T1000 (cell line): Measurements from ENCODE around the gene SRSF12.
"Not testable (repeated sequence)": the region's sequence is repeated elsewhere in the genome, so short reads cannot be mapped to it uniquely, and the experiment has no call there.

Source experiments
- DNase-seq: peaks from one replicate; lab custom pipeline; 2025; ENCODE audit warnings: mixed read lengths; lab: John Stamatoyannopoulos, UW

SRSF12 gene

DNA sequence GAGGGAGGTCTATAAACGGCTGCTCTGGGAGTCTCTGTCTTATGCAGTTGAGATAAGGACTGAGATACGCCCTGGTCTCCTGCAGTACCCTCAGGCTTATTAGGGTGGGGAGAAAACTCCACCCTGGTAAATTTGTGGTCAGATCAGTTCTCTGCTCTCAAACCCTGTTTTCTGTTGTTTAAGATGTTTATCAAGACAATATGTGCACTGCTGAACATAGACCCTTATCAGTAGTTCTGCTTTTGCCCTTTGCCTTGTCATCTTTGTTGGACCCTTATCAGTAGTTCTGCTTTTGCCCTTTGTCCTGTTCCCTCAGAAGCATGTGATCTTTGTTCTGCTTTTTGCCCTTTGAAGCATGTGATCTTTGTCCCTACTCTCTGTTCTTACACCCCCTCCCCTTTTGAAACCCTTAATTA lies 10.4 kb upstream of the SRSF12 start:
- not testable (repeated sequence) for DNase-seq

DNA sequence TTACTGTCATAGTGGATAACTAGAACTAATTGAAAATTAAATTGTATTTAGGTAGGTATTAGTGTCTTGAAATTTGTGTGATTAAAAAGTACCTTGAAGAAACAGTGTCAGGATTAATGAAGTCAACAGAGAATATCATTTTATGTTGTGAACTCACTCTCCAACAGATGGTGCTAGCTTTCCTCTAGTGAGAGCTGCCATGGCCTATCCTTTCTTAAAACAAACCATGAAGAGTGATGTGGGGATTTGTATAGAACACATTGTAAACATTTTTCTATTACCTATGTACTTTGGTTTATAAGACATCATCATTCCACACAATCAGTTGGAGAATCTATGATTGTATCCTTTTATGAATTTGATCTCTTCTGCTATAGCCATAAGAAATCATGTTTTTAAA lies 4.8 kb upstream of the SRSF12 start:
- DNase-seq = no peak

DNA sequence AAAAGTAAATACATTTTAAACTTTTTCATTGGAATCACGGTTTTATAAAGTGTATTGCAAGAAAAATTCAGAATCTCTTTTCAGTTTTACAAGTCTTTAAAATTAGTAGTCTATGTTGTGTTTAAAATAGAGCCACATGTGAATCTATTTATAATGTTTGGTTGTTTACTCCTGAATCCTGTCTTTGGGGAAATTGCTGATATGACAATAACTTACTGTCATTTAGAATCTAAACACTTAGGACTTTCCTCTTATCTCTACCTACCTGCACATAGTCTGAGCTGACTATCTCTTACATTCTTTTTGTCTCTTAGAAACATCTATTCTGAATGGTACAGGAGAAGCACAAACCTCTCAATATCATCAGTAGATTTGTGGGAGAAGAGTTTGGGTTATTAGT lies 4.1 kb upstream of the SRSF12 start:
- DNase-seq = no peak

DNA sequence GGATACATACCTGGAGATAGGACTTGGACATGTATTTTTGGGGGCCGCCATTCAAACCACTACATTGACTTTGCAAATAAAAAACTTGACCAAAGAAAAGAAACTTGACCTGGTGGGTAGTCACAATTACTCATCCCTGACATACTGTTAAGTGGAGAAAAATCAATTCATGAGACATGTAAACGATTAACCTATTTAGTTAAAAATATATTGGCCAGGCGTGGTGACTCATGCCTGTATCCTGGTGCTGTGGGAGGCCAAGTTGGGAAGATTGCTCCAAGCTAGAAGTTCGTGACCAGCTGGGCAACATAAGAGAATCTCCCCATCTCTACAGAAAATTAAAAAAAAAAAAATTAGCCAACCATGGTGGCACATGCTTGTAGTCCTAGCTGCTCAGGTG lies 2.5 kb upstream of the SRSF12 start:
- DNase-seq = no peak

DNA sequence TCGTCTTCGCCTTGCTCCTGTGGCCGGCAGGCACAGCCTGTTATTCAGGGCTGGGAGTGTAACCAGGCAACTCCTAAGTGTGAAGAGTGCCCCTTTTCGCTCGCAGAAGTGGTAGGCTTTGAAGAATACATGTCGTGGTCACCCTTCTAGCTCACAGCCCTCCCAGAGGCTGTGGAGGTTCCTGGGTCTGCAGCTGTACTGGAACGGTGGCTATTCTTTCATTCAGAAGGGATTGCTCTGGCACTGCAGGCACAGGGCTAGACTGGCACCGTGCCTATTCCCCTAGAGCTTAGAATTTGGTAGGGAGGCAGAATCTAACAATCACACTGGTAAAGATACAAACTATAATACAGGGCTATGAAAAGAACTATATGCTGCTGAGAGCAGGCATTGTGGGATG lies 1.1 kb upstream of the SRSF12 start:
- DNase-seq = no peak

DNA sequence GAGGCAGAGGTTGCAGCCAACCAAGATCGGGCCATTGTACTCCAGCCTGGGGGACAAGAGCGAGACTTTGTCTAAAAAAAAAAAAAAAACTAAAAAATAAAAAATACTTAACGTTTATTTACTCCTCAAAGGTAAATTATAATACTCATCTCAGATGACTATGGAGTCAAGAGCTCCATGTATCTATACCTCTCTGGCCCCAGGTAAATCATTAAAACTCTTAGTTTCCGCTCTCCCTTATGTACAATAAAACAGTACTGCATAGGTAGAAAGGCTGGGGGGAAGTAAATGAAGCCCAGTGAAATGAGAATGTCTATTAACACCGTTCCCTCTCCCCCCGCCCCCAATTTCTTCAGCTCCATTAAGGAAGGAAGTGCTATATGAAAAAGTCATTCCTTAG lies 1.2 kb downstream of the SRSF12 start:
- DNase-seq = no peak

DNA sequence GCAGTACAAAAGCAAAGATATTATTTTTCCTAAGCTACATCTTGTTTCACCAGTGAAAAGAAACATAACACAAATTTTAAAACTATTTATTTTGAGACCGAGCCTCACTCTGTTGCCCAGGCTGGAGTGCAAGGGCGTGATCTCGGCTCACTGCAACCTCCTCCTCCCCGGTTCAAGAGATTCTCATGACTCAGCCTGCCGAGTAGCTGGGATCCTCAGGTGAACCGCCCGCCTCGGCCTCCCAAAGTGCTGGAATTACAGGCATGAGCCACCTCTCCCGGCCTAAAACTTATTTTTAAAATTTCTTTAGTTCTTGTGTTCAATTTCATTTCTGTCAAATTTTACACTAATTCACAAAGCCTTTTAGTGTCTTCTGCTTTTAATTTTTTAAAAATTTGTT lies 5.9 kb downstream of the SRSF12 start:
- DNase-seq = no peak

DNA sequence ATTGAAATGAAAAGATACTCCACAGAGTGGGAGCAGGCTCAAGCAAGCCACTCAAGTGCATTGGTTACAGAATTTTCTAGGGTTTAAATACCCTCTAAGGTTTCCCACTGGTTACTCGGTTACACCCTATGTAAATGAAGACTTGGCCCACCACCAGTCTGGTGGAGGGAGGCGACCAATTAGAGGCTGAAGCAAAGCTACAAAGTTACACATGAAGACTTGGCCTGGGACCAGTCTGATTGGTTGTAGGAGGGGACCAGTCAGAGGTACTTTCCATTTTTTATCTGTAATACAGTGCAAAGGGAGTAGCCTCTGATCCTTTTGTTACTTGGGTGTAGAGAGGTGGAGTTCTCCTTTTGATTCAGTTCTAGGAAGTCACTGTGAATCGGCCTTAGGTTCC lies 7.6 kb downstream of the SRSF12 start:
- no peak for DNase-seq

DNA sequence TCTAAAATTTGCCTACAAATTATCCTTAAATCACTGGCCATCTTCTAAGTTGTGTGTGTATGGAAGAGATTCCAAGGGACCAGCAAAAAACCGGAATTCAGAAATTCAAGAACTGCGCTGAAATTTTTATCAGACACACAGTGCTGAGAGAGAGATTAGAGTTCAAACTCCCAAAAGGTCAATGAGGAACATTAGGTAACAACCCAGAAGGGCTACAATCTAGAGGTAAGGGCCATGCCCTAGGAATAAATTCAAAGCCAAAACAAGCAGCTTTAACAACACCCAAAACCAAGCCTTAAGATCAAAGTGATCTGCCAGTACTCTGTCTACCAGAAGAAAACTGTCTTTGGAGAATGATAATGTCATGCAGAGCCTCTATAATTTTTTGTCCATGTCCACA lies 17.8 kb downstream of the SRSF12 start:
- no peak for DNase-seq

DNA sequence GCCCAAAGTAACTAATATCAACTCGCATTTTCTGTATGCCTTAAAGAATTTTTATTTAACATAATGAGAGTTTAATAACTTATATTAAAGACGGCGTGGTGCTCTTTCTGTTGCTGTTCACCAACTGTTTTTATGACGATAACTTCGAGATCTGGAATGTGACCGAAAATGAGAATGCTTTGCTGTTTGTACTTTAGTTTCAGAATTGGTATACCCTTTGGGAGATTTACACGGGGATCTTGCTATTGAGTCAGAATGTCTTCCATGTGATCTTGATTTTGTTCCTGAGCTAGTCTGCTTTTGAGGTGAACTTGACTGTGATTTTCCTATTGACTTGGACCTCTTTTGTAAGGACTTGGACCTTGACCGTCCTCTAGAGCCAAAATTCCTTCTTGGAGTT lies 19.4 kb downstream of the SRSF12 start:
- DNase-seq = no peak

DNA sequence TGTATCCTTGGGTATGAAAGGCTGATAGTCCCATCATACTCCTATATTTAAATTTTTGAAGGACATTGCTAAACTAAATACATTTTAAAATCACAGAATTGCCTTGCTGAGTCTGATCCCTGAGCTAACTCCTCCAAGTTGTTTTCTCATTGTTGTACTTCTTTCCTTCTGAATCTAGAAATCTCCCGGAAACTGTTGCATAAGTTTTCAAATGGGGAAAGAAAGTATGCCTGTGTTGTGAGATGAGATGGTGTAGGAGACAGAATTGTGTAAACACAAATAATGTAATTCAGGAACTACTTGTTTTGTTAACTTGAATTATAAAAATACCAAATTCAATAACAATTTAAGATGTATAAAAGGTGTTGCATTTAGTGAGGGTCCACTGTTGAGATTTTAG lies 30.0 kb downstream of the SRSF12 start:
- DNase-seq = no peak

DNA sequence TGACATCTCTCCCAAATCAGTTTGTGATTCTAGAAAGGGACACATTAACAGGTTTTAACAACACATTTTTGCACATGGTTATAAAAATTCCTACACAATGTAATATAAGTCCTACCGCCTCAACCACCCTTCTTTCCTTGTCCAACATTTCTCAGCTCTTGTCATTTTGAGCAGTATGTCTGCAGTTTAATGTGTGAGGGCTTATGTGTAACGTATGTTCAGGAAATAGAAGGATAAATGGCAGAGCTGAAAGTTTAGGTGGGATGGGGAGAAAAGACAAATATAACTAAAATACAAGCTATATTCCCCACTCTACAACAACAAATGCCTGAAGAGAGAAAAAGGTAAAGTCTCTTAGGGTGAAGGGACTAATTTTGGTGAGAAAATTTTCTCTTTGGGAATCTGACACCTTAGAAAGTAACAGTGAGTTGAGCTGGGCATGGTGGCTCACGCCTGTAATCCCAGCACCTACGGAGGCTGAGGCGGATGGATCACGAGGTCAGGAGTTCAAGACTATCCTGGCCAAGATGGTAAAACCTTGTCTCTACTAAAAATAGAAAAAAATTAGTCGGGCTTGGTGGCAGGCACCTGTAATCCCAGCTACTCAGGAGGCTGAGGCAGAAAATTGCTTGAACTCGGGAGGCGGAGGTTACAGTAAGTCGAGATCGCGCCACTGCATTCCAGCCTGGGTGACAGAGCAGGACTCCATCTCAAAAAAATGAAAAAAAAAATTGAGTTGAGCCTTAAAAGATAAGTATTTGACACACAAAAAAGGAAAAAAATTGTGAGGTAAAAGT lies 32.3 kb downstream of the SRSF12 start:
- no peak for DNase-seq

DNA sequence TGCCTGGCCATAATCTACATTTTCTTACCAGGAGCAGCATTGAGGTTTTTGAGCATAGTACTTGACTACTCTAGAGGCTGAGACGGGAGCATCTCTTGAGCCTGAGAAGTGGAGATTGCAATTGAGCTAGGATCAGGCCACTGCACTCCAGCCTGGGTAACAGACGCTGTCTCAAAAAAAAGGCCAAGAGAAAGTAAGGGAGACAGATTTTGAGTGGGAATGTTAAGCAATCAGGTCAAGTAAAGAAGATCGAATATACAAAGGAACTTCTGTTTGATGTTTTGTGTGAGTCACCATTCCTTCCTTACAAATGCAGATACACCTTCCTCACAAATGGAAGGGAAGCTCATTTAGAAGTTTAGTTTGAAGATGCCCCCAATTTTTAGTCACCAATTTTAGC lies 32.9 kb downstream of the SRSF12 start:
- DNase-seq = no peak

DNA sequence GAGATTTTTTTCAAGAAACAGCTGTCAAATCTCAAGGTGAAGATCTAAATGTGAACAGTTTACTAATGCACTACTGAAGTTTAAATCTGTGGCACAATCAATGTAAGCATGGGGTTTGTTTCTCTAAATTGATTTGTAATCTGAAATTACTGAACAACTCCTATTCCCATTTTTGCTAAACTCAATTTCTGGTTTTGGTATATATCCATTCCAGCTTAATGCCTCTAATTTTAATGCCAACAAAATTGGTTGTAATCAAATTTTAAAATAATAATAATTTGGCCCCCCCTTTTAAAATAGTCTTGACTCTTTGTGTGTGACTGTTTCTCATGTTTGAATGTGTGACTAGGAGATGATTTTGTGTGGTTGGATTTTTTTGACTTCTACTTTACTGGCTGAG lies 33.3 kb downstream of the SRSF12 start:
- no peak for DNase-seq

DNA sequence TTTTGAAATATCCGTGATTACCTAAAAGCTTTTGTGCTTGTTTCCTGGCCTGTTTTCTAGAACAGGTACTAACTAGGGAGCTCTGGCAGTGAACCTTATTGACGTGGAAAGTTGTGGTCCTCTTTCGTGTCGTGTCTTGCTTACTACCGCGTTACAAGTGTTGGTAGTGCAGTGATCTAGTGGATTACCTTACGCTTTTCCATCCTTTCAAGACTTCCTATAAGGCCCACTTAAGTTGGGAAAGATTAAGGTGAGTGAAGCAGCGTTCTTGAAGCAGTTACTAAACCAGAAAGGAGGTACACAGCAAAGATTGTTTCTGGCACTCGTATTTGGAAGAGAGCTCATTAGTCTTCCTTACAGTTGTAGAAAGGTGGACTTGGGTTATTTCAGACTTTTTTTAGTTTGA lies 35.4 kb downstream of the SRSF12 start:
- no peak for DNase-seq

DNA sequence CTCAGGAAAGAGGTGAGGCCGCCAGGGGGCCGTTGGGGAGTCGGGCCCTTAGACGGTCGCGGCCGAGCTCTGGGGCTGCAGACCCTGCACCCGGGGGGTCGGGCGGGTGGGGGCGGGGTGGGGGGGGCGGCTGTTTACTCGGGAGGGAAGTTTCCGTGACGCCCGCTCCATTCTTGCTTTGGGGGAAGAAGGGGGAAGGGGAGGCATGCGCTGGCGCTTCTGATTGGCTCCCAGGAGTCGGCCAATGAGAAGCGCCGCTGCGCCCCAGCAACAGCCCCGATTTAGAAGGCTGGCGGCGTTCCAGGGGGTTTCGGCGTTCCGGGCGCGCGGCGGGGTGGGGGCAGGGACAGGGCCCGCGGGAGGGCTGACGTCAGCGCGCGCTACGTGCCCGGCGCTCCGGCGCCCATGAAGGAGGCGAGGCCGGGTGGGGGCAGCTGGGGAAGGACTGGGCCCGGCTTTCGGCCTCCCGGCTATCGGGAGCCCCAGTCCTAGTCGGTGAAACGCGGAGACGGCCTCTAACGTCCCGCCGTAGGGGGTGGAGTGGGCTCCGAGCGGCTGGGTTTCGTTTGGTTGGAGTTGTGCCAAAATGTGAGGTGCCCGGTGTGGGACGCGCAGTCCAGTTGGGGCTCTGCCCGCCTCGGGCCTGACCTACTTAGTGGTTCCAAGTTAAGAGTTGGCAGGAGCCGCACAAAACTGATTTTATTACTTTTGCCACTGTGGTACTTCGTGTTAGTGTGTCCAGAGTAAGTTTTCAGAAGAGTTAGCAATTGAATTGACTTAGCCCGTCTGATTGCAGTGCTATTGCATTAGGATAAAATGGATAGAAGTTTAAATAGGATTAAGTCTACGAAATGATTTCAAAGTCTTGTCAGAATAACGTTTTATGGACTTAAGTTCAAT lies 36.2 kb downstream of the SRSF12 start:
- peak; percentile 91 for DNase-seq

DNA sequence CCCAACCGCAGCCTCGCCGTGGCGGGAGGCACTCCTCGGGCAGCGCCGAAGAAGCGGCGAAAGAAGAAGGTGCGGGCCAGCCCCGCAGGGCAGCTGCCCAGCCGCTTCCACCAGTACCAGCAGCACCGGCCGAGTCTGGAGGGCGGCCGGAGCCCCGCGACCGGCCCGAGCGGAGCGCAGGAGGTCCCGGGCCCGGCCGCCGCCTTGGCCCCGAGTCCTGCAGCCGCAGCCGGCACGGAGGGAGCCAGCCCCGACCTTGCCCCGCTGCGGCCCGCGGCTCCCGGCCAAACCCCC lies 36.8 kb downstream of the SRSF12 start:
- DNase-seq = peak; percentile 39

DNA sequence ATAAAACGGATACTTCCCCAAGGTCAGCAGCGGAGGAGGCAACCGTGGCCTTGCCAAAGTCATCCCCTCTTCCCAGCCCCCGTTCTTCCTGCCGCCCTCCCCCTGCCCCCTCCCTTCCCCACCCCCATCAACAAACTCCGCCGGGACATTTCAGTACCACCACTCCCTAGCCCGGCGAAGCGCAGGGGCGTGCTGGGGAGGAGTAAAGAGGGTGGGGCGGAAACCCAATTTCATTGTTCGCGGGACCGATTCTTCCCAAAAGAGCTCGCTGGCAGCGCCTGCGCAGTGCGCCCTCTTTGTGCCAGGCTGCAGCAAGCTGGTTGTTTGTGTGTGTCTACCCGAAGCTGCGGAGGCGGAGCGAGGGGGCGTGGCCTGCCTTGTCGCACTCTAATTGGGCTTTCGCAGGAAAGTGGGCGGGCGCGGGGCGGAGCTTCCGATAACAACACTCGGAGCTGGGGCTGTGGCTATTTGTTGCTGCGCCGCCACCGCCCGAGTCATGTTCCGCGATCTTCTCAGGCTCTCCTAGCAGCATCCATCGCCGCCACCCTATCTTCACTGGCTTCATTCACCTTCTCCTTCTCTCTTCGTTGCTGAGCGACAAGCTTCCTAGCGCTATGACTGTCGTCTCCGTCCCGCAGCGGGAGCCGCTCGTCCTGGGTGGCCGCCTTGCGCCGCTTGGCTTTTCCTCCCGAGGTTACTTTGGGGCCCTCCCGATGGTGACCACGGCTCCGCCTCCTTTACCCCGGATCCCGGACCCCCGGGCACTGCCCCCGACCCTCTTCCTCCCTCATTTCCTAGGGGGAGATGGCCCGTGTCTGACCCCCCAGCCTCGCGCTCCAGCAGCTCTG lies 37.4 kb downstream of the SRSF12 start, which contains the start of gene PNRC1:
TSS of gene PNRC1 (plus strand) at position 471 of the 848 bp plus-strand sequence. CDS start at position 615, 144 bp downstream.
- peak; percentile 98 for DNase-seq

DNA sequence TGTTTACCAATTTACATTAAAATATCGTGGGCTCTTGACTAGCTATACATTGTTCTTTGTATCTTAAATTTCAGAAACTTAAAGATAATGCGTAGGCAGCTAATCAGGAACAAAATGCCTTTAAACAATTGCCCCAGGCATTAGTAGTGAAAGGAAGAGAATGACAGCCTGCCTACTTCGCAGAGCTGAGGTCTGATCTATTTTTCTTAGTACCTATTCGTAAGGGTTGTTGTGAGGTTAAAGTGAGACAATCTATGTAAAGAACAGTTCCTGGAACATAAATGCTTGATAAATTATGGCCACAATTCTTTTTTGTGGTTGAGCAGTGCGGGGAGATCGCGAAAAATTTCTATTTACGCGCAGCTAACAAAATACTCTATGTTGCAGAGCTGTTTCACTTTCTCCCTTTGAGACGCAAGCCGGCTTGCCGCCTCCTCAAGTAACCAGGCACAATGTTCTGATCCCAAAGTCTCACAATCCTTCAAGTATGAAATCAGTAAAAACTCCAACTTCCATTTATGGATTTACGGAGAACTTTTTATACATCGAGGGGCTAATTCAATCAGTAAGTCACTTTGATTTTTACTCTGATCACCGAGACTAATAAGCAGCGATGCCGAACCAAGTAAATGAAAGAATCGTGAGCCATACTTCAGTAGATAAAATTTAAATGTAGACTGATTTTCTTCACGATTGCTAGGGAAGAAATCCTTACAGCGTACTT lies 38.2 kb downstream of the SRSF12 start:
- DNase-seq = no peak

DNA sequence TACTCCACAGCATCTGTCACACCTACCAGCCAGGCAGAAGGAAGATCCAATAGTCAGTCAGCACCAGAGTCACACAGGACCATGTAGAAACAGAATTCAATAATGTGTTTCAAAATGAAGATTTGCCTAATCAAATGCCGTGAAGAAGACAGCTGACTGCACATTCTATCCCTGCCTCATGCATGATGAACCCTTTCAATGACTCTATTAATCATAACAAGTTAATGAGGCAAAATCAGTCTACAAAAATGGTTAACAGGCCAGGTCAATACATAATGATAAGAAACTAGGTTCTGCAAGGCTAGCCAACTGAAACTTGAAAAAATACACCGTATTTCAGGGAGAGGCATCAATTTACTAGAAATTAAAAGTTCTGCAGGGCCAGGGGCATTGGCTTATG lies 44.0 kb downstream of the SRSF12 start:
- DNase-seq = no peak

DNA sequence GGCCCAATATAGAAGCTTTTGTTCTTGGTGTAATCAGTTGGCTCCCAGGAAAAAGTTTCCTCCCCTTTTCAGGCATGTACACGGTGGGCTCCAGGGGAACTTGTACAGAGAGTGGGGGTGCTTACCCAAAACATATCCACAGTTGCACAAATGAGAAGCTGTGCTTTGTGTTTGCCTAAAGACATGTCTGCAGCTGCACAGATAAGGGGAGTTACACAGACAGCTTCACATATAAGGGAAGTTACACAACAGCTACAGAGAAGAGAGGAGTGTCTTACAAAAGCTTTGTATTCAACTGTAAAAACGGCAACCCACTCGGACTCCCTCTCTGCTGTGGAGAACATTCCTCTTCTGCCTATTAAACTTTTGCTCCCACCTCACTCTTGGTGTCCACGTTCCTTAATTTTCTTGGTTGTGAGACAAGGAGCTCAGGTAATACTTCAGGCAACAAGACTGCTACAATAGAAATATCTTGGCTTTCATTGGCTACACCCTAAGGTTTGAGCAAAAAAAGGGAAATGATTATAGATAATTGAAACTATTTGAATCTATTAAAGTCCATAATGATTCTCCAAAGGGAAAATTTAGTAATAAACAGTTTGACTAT lies 44.8 kb downstream of the SRSF12 start:
- DNase-seq = no peak
